Lower leg skin (tissue), 4 donors: ENCODE results near the gene TSC2. TPM values are rescaled to one million over a fixed set of nuclear protein-coding genes. Genes with fewer than 3 reads are reported as not detected.
"Not testable (repeated sequence)": the region's sequence is repeated elsewhere in the genome, so short reads cannot be mapped to it uniquely, and the experiment has no call there.

ENCODE experiments used
- DNase-seq, 2 donors: peaks; one replicate each; pipeline ENCODE4 v3.0.0-alpha.2; 2019; ENCODE audit warnings: low spot score in 2 of 2
- H3K4me3 ChIP-seq: fragments of 200-600 bp; sonication (generic); 2 replicates; pipeline ENCODE4 v1.5.1; 2017; ENCODE audit warnings: mild to moderate bottlenecking, low read depth; ENCODE audit not compliant: poor library complexity, severe bottlenecking
- CTCF ChIP-seq, 3 donors: fragments of 450-650 bp; IDR thresholded peaks; one replicate each; pipeline ENCODE4 v1.5.1; 2016; ENCODE audit warnings: antibody characterized with exemption in 3 of 3, mild to moderate bottlenecking in 3 of 3, moderate library complexity in 2 of 3
- POLR2A ChIP-seq, 2 donors: fragments of 450-650 bp; IDR thresholded peaks; one replicate each; pipeline ENCODE4 v1.6.1; 2016 to 2017; ENCODE audit warnings: antibody characterized with exemption in 2 of 2, mild to moderate bottlenecking in 1 of 2, moderate library complexity in 1 of 2
- WGBS, 2 donors: methylation state at CpG; one replicate each; pipeline ENCODE4 v1.1.5; 2018; 5-methylcytosine and 5-hydroxymethylcytosine counted together
- intact Hi-C: fragments of 100-400 bp; cut with DNase I; formaldehyde crosslinking; loops from one replicate; pipeline ENCODE4 v1.15.0; 2023; ENCODE audit warnings: low total_unique reads
- total RNA-seq, 4 donors: library from RNA; depleted of rRNA; stranded (reverse); fragments of >200 nt; gene quantifications; one replicate each; pipeline ENCODE4 v1.1.0, GENCODE V29; 2016

Gene TSC2
- total RNA-seq, 4 donors from 2014 or later, result 56.7 to 130 (median 65.1) TPM

DNA sequence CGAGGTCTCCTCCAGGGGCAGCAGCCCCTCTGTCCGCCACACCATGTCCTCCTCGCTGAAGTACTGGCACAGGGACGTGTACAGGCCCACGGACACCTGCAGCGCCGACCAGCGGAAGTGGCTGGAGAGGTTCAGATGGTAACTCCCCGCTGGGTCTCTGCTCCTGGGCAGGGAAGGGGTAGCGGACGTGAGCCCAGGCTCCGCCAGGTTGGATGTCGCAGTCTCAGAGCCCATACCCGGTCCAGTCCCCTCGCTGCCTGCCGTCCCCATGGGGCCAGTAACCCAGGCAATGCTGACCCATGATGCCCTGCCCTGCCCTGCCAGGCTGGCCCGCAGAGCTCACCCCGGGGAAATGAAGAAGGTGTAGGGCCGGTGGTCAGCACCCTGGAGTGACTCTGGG is 54.7 kb downstream of the TSC2 start:
- H3K4me3 ChIP-seq, result no peak overlapping the region
- WGBS, 2 donors, result 92 to 96% methylated on average over 15 to 17 of the region's 19 CpGs
- TF ChIP-seq CTCF (IDR thresholded peaks at IDR 0.05) (no peak), POLR2A (IDR thresholded peaks at IDR 0.05) (no peak)
- intact Hi-C loops, result no loop called here
- no peak for DNase-seq

DNA sequence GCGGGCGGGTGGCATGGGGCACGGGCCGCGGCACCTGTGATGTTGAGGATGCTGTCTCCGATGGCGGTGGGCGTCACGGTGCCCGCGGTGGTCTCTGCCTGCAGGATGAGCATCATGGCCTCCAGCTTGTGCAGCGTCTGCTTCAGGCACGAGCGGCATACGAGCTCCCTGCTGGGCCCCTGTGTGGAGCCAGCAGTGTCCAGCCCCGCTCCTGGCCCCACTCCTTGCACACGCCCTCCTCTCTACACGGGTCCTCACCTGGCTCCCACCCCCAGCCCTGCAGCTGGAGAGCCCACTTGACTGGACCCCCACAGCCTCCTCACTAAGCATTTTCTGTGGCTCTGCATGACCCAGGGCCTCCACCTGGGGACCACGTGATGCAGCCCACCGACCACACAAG is 56.7 kb downstream of the TSC2 start:
- intact Hi-C loops, DNase-seq, H3K4me3 ChIP-seq: not testable (repeated sequence)
- 60% methylated on average over 1 of the region's 20 CpGs; no CpG with 5 or more reads in 1 of the 2 donors for WGBS, 2 donors

GRCh38 chr16:2105291-2105690 is 57.5 kb downstream of the TSC2 start:
- H3K4me3 ChIP-seq, DNase-seq, intact Hi-C loops: not testable (repeated sequence)
- WGBS, 2 donors, result 93 to 96% methylated on average over 13 to 21 of the region's 21 CpGs

DNA sequence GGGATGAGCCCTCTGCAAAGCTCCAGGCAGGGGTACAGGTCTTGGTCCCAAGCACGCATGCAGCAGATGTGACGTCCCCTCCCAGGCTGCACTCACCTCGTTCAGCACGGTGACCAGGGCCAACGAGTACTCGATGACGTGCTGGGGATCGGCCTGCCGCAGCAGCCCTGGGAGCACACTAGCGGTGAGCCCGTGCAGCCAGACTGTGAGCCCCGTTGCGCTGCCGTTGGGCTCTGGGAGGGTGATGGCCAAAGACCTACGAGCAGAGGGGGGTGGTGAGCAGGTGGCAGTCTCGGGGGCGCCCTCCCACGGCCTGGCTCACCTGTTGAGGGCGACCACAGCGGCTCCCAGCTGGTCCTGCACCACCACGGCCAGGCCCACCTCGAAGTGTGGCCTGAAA is 58.0 kb downstream of the TSC2 start:
- WGBS, 2 donors, result 90 to 92% methylated on average over 10 to 17 of the region's 22 CpGs
- H3K4me3 ChIP-seq, DNase-seq: not testable (repeated sequence)

DNA sequence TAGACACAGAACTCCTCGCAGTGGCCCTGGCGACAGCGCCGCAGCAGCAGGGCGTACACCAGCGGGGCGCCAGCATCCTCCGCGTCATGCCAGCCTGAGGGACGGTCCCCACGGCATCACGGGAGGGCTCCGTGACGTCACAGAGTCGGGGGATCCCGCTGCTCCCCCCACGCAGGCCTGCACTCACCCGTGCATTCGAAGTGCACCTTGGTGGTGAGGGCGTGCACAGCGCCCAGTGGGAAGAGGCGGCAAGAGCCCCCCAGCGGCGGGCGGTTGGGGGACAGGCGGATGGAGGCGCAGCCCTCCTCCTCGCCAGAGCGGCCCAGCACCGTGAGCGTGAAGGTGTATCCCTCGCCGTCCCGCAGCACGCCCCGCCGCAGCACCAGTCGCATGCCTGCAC is 58.4 kb downstream of the TSC2 start:
- 93% methylated on average over 14 to 24 of the region's 38 CpGs for WGBS, 2 donors
- intact Hi-C loops, H3K4me3 ChIP-seq, DNase-seq: not testable (repeated sequence)

More for the DNA sequence above, 58.0 kb downstream of the TSC2 start:
- intact Hi-C loops, result not testable (repeated sequence)

DNA sequence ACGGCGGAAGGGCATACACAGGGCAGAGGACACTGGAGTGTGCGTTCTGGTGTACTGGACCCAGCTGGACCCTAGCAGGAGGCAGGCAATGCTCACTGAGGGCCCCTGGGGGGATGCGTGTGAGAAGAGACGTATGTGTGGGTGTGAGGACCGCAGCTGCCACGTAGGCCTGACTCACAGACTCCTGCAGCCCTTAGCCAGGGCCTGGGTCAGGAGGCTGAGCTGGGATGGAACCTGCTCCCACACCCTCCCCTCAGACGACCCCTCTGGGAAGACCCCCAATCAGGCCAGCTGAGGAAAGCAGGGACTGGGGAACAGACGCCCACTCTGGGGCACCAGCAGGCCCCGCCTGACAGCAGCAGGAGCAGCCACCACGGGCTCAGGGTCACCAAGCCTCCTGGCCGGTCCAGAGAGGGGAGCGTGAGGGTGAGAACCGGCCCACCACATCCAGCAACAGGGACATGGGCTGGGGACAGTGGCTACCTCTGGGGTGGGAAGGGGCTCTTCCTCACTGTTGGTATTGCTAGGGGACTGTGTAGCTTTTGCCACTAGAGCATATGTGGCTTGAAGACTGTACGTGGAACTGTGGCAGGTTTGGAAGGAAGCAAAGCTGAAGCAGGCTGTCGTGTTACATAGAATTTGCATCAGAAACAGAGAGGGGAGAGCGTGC is 59.5 kb downstream of the TSC2 start:
- WGBS, 2 donors, result 75 to 87% methylated on average over 16 to 17 of the region's 17 CpGs
- DNase-seq, intact Hi-C loops, H3K4me3 ChIP-seq: not testable (repeated sequence)

- DNase-seq, intact Hi-C loops, H3K4me3 ChIP-seq: not testable (repeated sequence)
- 88 to 97% methylated on average over 12 to 18 of the region's 23 CpGs for WGBS, 2 donors
Observed at GRCh38 chr16:2107791-2108125, 60.0 kb downstream of the TSC2 start.

- H3K4me3 ChIP-seq, DNase-seq, intact Hi-C loops: not testable (repeated sequence)
- 96 to 97% methylated on average over 47 to 58 of the region's 73 CpGs for WGBS, 2 donors
Observed at GRCh38 chr16:2108446-2109270, 60.9 kb downstream of the TSC2 start.

DNA sequence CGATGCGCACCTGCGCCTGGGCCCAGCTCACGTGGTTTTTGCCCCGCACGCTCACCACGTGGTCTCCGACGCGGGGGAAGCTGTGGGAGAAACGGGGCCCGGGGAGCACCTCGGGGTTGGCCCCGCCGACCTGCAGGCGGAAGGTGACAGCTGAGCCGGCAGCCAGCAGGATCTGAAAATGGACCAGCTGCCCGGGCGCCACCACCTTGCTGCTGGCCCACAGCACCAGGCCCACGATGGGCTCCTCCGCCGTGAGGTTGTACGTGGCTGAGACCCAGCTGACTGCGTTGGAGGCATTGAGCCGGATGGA is 61.4 kb downstream of the TSC2 start:
- 93 to 94% methylated on average over 23 to 24 of the region's 25 CpGs for WGBS, 2 donors
- H3K4me3 ChIP-seq, DNase-seq, intact Hi-C loops: not testable (repeated sequence)

- DNase-seq, intact Hi-C loops, H3K4me3 ChIP-seq: not testable (repeated sequence)
- WGBS, 2 donors, result 85 to 95% methylated on average over 10 to 12 of the region's 23 CpGs
Observed at GRCh38 chr16:2109872-2110271, 62.1 kb downstream of the TSC2 start.

DNA sequence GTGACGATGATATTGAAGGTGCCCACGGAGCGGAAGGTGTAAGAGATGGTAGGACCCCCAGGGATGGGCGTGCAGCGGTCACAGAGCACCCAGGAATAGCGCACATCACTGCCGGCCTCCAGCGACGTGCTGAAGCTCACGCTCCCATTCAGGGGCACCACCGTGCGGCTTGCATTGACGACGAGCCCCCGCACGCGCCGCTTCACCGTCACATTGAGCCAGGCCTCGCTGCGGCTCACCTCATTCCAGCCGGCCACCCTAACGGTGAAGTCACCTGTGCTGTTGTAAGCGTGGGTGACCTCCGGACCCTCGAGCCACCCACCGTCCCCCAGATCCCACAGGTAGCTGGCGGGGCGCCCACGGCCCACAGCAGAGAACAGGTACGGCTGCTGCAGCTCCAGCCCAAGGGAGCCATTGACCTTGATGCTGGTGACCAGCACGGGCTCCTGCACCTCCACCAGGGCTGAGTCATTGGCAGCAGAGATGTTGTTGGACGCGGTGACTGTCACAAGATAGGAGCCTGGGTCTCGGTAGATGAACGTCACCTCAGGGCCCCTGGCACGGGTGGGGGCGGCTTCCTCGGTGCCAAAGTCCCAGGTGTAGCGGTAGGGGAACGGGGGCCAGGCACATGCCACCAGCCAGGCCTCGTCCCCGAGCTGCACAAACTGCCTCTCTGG is 62.7 kb downstream of the TSC2 start:
- H3K4me3 ChIP-seq, DNase-seq, intact Hi-C loops: not testable (repeated sequence)
- 89 to 93% methylated on average over 23 to 38 of the region's 43 CpGs for WGBS, 2 donors

GRCh38 chr16:2111009-2111353 is 63.2 kb downstream of the TSC2 start:
- DNase-seq, H3K4me3 ChIP-seq, intact Hi-C loops: not testable (repeated sequence)
- 93 to 99% methylated on average over 18 to 20 of the region's 36 CpGs for WGBS, 2 donors

GRCh38 chr16:2111412-2112335 is 63.9 kb downstream of the TSC2 start:
- intact Hi-C loops, DNase-seq, H3K4me3 ChIP-seq: not testable (repeated sequence)
- WGBS, 2 donors, result 91% methylated on average over 46 to 49 of the region's 65 CpGs
